ENCODE results near the gene PIMREG. TPM values are rescaled to one million over a fixed set of nuclear protein-coding genes. Genes with fewer than 3 reads are reported as not detected.

The PIMREG gene
- polyA plus RNA-seq, 1 donor (not counting 4 experiments of a cell fraction or from before 2014, with no cell fraction given): 7.5 TPM

DNA sequence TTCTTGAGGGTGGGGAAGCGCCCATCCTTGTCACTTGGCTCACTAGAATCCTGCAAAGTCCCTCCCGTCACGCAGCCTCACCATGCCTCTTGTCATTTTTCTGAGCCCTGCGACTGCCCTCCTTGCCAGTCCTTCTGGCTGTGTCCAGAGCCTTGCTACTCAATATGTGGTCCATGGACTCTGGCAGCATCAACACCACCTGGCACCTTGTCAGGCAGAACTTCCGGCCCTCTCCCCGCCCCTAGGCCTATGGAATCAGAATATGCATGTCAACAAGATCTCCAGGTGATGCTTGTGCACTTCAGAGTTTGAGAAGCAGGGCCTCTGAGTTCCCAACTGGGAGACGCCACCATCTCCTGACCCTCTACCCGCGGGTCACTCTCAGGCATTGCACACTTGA is 12.1 kb downstream of the PIMREG start:
- H3K79me2 ChIP-seq (ENCODE audit: control insufficient read depth, insufficient read depth, low read length): no peaks in the 10 kb centered on the region
- H3K27ac ChIP-seq (ENCODE audit: control insufficient read depth, insufficient read depth, low read length): no peak overlapping the region
- H2AFZ ChIP-seq (ENCODE audit: control insufficient read depth, low read length): no peak overlapping the region
- H3K9me3 ChIP-seq (ENCODE audit: control insufficient read depth, low read depth, low read length): no peaks in the 10 kb centered on the region
- DNase-seq (ENCODE audit: low read depth, low spot score): no peak
- TF ChIP-seq, protein P1, sequence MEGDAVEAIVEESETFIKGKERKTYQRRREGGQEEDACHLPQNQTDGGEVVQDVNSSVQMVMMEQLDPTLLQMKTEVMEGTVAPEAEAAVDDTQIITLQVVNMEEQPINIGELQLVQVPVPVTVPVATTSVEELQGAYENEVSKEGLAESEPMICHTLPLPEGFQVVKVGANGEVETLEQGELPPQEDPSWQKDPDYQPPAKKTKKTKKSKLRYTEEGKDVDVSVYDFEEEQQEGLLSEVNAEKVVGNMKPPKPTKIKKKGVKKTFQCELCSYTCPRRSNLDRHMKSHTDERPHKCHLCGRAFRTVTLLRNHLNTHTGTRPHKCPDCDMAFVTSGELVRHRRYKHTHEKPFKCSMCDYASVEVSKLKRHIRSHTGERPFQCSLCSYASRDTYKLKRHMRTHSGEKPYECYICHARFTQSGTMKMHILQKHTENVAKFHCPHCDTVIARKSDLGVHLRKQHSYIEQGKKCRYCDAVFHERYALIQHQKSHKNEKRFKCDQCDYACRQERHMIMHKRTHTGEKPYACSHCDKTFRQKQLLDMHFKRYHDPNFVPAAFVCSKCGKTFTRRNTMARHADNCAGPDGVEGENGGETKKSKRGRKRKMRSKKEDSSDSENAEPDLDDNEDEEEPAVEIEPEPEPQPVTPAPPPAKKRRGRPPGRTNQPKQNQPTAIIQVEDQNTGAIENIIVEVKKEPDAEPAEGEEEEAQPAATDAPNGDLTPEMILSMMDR (optimal IDR thresholded peaks at IDR 0.05 in 1 of 3, IDR thresholded peaks at IDR 0.05 in 1 of 3, conservative IDR thresholded peaks at IDR 0.05 in 1 of 3; ENCODE audit: extremely low read depth in 1 of 3, insufficient read depth in 2 of 3, low read length in 3 of 3): no peak
- TF ChIP-seq EZH2 (IDR thresholded peaks at IDR 0.05; ENCODE audit: low read length): no peak
- no peak overlapping the region for H3K4me3 ChIP-seq (ENCODE audit: control insufficient read depth in 2 of 3, extremely low read depth in 1 of 3, insufficient read depth in 2 of 3, low read depth in 1 of 3, low read length in 3 of 3)
- no peaks in the 10 kb centered on the region for H3K9me1 ChIP-seq (ENCODE audit: control insufficient read depth, extremely low read depth, insufficient read depth, low read length)
- H3K9ac ChIP-seq (ENCODE audit: control insufficient read depth, extremely low read depth, insufficient read depth, low read length): no peak overlapping the region
- peaks cover 3% of the 10 kb centered on the region for H3K4me1 ChIP-seq (ENCODE audit: control insufficient read depth, extremely low read depth, insufficient read depth, low read length)
- H4K20me1 ChIP-seq (ENCODE audit: control insufficient read depth, extremely low read depth, insufficient read depth, low read length): no peaks in the 10 kb centered on the region
- no peak for FAIRE-seq
- no peak overlapping the region for H3K4me2 ChIP-seq (ENCODE audit: control insufficient read depth, extremely low read depth, insufficient read depth, low read depth, low read length)
- dilution Hi-C loops (cut with MboI; ENCODE audit: extremely low pct_ligation_motif_present, low sequenced_read_pairs): no loop called here
- H3K27me3 ChIP-seq (ENCODE audit: control insufficient read depth, extremely low read depth, insufficient read depth, low read length): no peaks in the 10 kb centered on the region
- H3K36me3 ChIP-seq (ENCODE audit: control insufficient read depth in 2 of 2, extremely low read depth in 1 of 2, insufficient read depth in 2 of 2, low read length in 2 of 2): peaks cover 0 to 2% of the 10 kb centered on the region in 2 experiments

DNA sequence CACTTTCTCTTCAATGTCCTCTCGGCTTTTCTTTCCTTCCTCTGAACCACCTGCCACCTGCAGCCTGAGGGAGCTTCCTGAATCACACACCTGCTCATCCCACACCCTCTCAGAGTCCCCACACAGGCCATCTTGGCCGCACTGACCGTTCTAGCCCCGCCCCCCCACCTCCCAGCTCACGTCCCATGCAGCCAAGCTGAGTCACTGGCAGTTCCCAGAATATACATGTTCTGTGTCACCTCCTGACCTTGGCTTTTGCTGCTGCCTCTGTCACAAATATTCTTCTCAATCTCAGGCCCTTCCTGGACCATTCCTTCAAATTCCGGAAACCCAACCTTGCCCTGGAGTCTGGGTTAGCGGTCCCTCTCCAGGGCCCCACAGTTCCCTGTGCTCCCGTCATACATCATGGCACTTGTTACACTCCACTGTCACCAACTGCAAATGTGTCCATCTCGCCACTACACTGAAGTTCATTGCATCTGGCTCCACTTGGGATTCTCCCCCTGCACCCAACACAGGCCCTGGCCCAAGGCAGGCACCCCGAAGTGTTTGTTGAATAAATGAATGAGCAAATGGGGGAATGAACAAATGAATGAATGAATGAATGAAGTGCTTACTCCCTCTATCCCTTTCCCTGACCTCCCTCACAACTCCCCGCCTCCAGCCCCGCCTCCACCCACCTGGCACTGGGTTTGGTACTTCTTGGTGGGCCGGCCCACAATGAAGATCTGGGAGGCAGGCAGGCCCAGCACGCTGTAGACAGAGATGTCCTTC is 12.8 kb downstream of the PIMREG start:
- FAIRE-seq (no peak), DNase-seq (ENCODE audit: low read depth, low spot score) (no peak)
- Histone ChIP-seq H3K79me2 (ENCODE audit: control insufficient read depth, insufficient read depth, low read length) (no peaks in the 10 kb centered on the region), H4K20me1 (ENCODE audit: control insufficient read depth, extremely low read depth, insufficient read depth, low read length) (no peaks in the 10 kb centered on the region), H3K27ac (ENCODE audit: control insufficient read depth, insufficient read depth, low read length) (no peak overlapping the region), H3K9me1 (ENCODE audit: control insufficient read depth, extremely low read depth, insufficient read depth, low read length) (no peaks in the 10 kb centered on the region), H3K4me1 (ENCODE audit: control insufficient read depth, extremely low read depth, insufficient read depth, low read length) (peaks cover 3% of the 10 kb centered on the region), H3K27me3 (ENCODE audit: control insufficient read depth, extremely low read depth, insufficient read depth, low read length) (no peaks in the 10 kb centered on the region), H3K4me2 (ENCODE audit: control insufficient read depth, extremely low read depth, insufficient read depth, low read depth, low read length) (no peak overlapping the region), H2AFZ (ENCODE audit: control insufficient read depth, low read length) (no peak overlapping the region), H3K4me3 (ENCODE audit: control insufficient read depth in 2 of 3, extremely low read depth in 1 of 3, insufficient read depth in 2 of 3, low read depth in 1 of 3, low read length in 3 of 3) (no peak overlapping the region), H3K9me3 (ENCODE audit: control insufficient read depth, low read depth, low read length) (no peaks in the 10 kb centered on the region), H3K36me3 (ENCODE audit: control insufficient read depth in 2 of 2, extremely low read depth in 1 of 2, insufficient read depth in 2 of 2, low read length in 2 of 2) (peaks cover 0 to 2% of the 10 kb centered on the region in 2 experiments), H3K9ac (ENCODE audit: control insufficient read depth, extremely low read depth, insufficient read depth, low read length) (no peak overlapping the region)
- TF ChIP-seq, protein P1 (optimal IDR thresholded peaks at IDR 0.05 in 1 of 3, IDR thresholded peaks at IDR 0.05 in 1 of 3, conservative IDR thresholded peaks at IDR 0.05 in 1 of 3; ENCODE audit: extremely low read depth in 1 of 3, insufficient read depth in 2 of 3, low read length in 3 of 3): no peak
- no peak for TF ChIP-seq EZH2 (IDR thresholded peaks at IDR 0.05; ENCODE audit: low read length)
- dilution Hi-C loops (cut with MboI; ENCODE audit: extremely low pct_ligation_motif_present, low sequenced_read_pairs): no loop called here
